Measurements from ENCODE around the gene MRGPRD. TPM values are rescaled to one million over a fixed set of nuclear protein-coding genes. Genes with fewer than 3 reads are reported as not detected.

Gene MRGPRD
- total RNA-seq, 1 experiment from 2014 or later, result not detected

DNA sequence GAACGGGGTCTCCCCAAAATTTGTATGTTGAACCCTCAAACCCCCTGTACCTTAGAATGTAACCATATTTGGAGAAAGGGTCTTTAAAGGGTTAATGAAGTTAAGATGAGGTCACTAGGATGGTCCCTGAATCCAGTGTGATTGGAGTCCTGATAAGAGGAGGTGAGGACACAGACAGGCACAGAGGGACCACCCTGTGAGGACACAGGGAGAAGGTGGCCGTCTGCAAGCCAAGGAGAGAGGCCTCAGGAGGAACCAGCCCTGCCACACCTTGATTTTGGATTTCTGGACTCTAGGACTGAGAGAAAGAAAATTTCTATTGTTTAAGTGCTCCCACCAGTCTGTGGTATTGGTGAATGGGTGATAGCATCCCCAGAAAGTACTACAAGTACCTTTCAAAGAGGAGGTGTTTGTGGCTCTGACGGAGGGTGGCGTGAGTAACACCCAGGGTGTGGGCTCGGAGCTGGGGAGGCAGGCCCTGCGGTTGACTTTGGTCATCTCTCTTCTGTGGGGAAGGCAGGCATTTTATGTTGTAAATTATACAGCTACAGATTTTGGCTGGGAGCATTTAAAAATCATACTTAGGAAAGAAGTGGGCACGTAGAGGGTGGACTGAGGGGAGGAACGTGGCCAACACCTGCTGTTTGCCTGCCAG is 18.4 kb upstream of the MRGPRD start:
- in situ Hi-C loops (cut with HindIII; ENCODE audit: low pct_unique_long_range_greater_than_20kb, low sequenced_read_pairs), result no loop called here
- no peak for DNase-seq (ENCODE audit: low read depth, low spot score)

DNA sequence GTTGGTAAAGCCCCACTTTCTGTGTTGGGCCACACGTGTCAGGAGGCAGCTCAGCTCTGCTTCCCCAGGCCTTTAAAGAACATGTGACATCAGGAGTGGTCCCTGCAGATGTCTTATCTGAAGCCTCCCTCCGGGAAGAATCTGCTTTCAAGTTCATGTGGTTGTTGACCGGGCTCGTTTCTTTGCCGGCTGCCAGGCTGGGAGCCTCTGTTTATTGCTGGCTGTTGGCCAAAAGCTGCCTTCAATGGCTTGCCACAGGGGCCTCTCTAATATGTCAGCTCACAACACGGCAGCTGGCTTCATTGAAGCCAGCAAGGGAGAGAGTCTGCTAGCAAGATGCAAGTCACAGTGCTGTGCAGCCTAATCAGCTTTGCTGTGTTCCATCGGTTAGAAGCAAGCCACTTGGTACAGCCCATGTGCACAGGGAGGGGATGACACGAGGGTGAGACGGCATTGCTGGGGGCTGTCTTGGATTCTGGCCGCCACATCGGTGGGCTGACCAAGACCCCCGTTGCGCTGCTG is 17.7 kb upstream of the MRGPRD start:
- peak; percentile 54 for DNase-seq (ENCODE audit: low read depth, low spot score)
- in situ Hi-C loops (cut with HindIII; ENCODE audit: low pct_unique_long_range_greater_than_20kb, low sequenced_read_pairs), result no loop called here

DNA sequence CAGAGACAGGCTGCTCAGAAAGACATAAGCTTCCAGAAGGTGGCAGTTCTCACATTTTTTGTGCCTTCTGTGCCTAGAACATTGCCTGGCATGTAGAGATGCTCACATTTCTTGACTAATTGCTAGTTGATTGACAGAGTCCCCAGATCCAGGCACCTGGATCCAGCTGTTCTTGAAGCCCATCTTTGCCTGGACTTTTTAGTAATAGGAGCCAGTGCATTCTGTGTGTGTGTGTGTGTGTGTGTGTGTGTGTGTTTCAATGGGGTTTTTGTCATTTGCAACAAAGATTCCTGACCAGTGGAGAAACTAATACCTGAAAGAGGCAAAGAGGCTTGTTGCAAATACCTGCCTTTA is 17.2 kb upstream of the MRGPRD start:
- in situ Hi-C loops (cut with HindIII; ENCODE audit: low pct_unique_long_range_greater_than_20kb, low sequenced_read_pairs), result no loop called here
- no peak for DNase-seq (ENCODE audit: low read depth, low spot score)

DNA sequence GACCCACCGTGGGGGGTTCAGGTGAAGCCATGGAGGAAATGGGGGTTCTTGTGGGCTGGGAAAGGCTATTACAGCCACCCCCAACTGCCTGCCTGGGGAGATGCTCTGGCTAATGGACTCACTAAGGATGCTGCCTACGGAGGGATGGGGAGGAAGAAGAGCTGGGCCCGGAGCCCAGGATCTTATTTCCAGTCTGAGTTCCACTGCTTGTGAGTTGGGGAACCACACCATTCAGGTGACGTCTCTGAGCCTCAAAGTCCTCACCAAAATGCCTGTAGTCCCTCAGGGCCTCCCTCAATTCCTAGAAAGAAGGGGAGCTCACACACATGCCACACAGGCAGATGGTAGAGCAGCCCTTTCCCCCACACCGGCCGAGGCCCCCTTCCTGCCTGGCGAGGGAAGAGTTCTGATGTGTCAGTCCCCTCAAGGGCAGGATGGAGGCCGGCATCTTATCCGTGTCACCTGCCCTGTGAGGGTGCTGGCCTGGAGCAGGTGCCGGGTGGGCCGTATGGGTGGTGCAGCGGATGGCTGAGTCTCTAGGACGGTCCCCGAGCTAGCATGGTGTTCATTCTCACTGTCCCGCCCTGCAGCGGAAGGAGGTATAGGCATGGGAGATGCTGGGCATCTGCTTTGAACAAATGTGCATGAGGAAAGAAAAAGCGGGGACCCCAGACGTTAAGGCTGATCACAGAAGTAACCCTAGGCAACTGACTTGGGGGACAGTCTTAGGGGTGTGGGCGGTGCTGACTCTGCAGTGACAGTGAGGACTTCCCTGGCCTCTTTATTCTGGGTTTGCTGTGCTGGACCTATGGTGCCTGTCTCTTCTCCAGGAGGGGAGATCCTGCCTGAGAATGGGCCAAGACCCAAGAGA is 16.6 kb upstream of the MRGPRD start:
- in situ Hi-C loops (cut with HindIII; ENCODE audit: low pct_unique_long_range_greater_than_20kb, low sequenced_read_pairs), result no loop called here
- no peak for DNase-seq (ENCODE audit: low read depth, low spot score)

DNA sequence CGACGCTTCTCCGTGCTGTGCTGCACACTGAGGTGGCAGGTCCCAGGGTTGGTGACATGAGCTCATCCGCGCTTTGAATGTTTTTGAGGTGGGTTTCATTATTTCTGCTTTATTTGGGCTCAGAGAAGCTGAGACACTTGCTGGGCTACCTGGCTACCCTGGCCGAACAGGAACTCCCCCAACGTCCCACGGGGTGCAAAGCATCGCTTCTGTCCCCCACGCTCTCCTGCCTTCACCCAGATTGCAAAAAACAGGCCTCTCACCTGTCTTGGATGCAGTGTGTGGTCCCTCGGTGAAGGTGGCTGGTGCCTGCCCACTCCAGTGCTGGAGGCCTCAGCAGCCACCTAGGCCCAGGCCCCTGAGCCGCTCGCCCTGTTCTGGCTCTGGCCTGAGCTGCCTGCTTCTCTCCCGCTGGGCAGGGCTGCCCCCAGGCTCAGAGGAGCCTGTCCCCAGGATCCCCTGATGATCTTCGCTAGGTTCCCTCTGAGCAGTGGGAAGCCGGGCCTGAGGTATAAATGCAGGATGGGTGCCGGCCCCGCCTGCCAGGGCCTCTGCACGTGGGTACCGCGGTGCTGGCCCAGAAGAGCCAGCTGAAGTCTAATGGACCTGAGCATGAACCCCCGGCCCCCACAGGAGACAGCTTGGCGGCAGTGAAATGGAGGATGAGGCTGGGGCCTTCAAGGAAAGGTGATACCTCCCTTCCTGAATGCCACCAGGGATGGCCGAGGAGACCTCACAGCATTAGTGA is 15.8 kb upstream of the MRGPRD start:
- no peak for DNase-seq (ENCODE audit: low read depth, low spot score)

DNA sequence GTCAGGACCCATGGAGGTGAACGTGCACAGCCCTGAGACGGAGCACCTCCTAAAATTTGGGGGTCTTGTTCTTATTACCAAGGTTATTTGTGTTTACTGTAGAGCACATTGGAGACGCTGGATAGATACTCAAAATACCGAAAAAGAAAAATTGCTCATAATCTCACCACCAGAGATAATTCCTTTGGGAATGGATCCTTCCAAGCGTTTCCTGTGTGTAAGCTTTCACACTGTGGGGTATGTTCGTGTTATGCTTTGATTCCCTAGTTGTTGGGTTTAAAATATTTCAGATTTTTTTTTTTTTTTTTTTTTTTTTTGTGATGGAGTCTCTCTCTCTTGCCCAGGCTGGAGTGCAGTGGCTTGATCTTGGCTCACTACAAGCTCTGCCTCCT is 14.1 kb upstream of the MRGPRD start:
- DNase-seq (ENCODE audit: low read depth, low spot score), result no peak
- in situ Hi-C loops (cut with HindIII; ENCODE audit: low pct_unique_long_range_greater_than_20kb, low sequenced_read_pairs), result no loop called here

More for the DNA sequence above, 15.8 kb upstream of the MRGPRD start:
- in situ Hi-C loops (cut with HindIII; ENCODE audit: low pct_unique_long_range_greater_than_20kb, low sequenced_read_pairs), result no loop called here

DNA sequence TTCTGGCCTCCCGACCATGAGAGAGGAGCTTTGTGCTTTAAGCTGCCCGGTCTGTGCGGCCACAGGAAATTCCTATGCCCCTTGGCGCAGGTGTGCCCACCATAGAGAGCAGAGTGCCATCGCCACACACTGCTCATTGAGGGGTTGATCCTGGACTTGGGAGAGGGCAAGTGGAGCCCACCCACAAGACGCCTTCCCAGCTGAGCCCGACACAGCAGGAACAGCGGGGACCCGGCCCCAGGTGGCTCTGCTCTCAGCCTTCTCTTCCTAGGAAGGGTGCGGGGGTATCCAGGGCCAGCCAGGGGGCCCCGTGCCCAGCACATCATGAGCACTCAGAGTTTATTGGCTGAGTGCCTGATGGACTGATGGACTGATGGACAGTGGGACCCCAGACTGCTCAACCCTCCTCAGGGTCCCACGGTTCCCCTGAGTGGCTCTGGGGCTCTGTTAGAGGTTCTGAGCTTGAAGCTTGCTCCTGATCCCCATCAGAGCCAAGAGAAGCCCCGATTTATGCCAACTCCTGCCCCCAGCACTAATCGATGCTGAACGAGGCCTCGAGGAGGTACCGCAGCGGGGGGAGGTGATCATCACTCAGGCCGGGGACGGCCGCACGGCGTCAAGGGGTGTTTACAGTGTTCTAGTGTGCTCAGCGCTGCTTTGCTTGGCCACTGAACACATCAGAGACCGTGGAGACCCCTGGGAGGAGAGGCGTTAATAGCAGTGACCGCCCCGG is 13.5 kb upstream of the MRGPRD start:
- no peak for DNase-seq (ENCODE audit: low read depth, low spot score)
- in situ Hi-C loops (cut with HindIII; ENCODE audit: low pct_unique_long_range_greater_than_20kb, low sequenced_read_pairs), result no loop called here

DNA sequence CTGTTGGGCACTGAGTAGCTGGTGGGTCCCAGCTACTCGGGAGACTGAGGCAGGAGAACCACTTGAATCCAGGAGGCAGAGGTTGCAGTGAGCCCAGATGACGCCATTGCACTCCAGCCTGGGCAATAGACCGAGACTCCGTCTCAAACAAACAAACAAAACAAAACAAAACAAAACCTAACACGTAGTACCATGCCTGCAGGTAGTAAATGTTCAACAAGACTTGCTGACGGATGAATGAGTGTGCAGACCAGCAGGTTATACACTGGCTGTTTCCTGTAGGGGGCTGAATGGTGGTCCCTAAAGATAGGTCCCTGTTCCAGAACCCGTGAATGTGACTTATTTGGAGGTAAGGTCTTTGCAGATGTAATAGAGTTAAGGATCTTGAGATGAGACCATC is 12.8 kb upstream of the MRGPRD start:
- DNase-seq (ENCODE audit: low read depth, low spot score), result no peak
- in situ Hi-C loops (cut with HindIII; ENCODE audit: low pct_unique_long_range_greater_than_20kb, low sequenced_read_pairs), result no loop called here

DNA sequence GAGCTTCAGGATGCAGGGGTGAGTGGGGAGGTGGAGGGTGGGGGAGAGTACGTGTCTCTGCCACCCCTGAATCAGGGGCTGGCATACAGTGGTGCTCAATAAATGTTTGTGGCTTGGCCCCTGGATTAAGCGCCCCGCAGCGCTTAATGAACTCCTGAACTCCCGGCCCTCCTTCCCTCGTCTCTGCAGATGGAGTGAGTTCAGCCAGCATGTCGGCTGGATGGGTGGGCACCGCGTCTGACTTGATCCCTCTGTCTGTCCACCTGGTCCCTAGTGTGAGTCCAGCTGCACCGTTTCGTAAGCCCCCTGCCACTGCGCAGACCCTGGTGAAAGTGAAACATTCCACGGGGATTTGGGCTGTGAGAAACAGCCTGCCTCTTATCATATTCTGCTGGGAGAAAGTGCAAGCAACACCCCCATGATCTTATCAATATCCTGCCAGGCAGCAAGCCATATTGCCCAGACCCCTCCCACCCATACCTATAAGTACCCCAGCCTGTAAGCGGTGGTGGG is 12.0 kb upstream of the MRGPRD start:
- DNase-seq (ENCODE audit: low read depth, low spot score), result no peak
- in situ Hi-C loops (cut with HindIII; ENCODE audit: low pct_unique_long_range_greater_than_20kb, low sequenced_read_pairs), result no loop called here

DNA sequence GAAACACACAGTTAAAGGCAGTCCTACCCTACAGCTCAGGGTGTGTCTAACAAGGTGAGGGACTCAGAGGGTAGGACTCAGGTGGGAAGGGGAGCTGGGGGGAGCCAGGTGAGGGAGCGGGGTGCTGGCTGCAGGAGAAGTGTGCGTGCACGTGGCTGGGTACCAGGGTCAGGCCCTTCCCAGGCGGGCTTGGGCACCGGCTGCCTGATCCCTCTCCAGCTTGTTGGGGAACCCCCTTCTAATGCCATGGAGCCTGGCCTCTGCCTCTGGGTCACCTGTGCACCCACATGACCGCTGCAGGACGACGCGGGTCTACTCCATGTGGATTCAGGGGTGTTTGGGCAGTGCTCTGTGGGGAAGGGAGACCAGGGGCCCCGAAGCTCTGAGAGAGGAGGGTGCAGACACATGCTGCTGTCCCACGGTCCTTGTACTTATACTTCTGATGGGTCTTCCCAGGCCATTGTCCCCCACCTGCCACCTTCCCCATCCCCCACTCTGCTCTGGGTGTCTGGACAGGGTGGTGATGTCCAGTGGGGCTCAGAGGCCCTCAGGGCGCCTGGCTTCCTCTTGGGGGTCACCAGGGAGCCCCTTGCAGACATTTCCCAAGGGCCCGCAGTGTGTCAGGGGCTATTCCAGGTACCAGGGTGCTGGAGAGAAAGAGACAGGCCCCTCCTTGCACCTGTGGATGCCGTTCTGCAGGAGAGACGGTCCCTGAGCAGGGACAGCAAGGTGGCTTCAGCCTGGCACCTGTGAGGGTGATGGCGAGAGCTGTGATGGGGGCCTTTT is 10.4 kb upstream of the MRGPRD start:
- no peak for DNase-seq (ENCODE audit: low read depth, low spot score)

DNA sequence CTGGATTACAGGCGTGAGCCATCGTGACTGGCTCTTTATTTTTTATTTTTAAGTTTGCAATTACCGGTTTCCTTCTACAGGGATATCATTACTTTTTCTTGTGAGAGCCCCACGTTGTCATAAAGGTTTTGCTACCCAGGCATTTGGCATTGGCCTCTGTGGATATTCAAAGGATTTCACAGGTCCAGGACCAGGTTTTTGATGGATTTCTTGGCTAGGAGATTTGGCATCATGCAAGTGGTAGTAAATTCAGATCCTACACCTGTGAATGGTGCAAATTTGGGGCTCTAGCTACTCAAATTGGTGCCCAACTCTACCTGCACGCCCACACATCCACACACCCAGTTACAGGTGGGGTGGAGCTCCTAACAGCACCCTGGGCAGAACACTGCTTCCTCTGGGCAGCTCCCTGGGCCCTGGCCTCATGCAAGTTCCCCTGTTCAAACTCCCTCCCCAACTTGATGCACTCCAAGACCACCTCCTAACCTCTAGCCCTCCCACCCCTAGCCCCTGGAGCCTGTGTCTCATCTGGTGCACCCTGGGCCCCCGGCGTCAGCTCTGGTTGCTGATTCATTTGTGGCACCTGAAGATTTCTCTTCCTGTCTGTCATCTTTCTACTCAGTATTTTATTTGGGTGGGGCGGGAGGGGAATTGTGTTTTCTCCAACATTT is 9.3 kb upstream of the MRGPRD start:
- DNase-seq (ENCODE audit: low read depth, low spot score), result no peak
- in situ Hi-C loops (cut with HindIII; ENCODE audit: low pct_unique_long_range_greater_than_20kb, low sequenced_read_pairs), result no loop called here

More for the DNA sequence above, 10.4 kb upstream of the MRGPRD start:
- in situ Hi-C loops (cut with HindIII; ENCODE audit: low pct_unique_long_range_greater_than_20kb, low sequenced_read_pairs), result no loop called here

DNA sequence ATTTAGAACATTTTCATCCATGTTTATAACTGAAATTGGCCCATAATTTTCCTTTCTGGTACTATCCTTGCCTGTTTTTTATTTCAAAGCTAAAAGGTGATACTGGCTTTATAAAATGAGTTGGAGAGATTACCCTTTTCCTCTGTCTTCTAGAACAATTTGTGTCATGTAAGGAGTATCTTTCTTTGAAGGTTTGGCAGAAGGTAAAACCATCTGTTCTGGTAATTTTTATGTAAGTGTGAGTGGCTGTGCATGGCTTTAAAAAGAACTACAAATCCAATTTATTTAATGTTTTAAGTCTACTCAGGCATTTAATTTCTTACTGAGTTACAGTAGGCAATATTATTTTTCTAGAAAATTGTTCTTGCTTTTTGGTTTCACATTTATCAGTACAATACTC is 7.7 kb upstream of the MRGPRD start:
- in situ Hi-C loops (cut with HindIII; ENCODE audit: low pct_unique_long_range_greater_than_20kb, low sequenced_read_pairs), result no loop called here
- DNase-seq (ENCODE audit: low read depth, low spot score), result no peak

DNA sequence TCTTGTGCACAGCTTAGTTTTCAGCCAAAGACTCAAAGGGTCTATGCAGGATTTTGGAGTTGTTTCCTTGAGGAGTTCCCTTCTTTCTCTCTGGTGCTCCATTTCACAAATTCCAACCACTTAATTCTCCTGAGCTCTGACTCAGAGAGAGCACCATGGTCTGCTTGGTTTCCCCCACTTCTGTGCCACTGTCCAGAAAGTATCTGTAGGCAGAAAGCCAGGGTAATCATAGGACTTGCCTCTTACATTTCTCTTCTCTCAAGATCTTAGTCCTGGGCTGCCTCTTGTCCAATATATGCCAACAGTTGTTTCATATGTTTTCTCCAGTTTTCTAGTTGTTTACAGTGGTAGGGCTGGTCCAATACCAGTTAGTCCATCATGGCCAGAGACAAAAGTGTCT is 6.4 kb upstream of the MRGPRD start:
- in situ Hi-C loops (cut with HindIII; ENCODE audit: low pct_unique_long_range_greater_than_20kb, low sequenced_read_pairs), result no loop called here

DNA sequence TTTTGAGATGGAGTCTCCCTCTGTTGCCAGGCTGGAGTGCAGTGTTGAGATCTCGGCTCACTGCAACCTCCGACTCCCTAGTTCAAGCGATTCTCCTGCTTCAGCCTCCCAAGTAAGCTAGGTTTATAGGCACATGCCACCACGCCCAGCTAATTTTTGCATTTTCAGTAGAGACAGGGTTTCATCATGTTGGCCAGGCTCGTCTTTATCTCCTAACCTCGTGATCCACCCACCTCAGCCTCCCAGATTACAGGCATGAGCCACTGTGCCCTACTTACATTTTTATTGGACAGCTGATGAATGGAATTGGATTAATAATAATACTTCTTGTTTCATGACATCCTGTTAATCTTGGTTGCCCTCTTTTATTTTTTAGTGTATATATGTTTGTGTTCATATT is 3.0 kb upstream of the MRGPRD start:
- in situ Hi-C loops (cut with HindIII; ENCODE audit: low pct_unique_long_range_greater_than_20kb, low sequenced_read_pairs), result no loop called here
- DNase-seq (ENCODE audit: low read depth, low spot score), result no peak

More for the DNA sequence above, 6.4 kb upstream of the MRGPRD start:
- DNase-seq (ENCODE audit: low read depth, low spot score), result no peak

DNA sequence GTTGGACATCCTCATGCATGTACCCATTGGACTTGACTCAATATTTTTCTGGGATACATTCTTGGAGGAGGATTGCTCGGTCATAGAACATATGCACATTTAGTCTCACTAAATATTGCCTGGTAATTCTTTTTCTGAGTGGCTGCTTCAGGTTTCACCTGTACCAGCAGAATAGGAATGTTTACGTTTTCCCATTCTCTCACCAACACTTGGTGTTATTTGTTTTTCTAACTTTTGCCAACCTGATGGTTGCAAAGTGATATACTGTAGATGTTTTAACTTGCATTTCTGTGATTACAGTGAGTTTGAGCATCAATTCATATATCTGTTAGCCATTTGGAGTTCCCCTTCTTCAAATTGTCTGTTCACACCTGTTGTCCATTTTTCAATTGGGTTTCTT is 1.3 kb upstream of the MRGPRD start:
- in situ Hi-C loops (cut with HindIII; ENCODE audit: low pct_unique_long_range_greater_than_20kb, low sequenced_read_pairs), result no loop called here
- DNase-seq (ENCODE audit: low read depth, low spot score), result no peak
